ENCODE data around the gene FOXK2. TPM values are rescaled to one million over a fixed set of nuclear protein-coding genes. Genes with fewer than 3 reads are reported as not detected.
"Not testable (repeated sequence)": the region's sequence is repeated elsewhere in the genome, so short reads cannot be mapped to it uniquely, and the experiment has no call there.

The FOXK2 gene
- total RNA-seq, 4 donors from 2014 or later, result 40.4 to 76.7 (median 52.4) TPM

- TF ChIP-seq POLR2A (IDR thresholded peaks at IDR 0.05), result no peak
- TF ChIP-seq, protein P1, sequence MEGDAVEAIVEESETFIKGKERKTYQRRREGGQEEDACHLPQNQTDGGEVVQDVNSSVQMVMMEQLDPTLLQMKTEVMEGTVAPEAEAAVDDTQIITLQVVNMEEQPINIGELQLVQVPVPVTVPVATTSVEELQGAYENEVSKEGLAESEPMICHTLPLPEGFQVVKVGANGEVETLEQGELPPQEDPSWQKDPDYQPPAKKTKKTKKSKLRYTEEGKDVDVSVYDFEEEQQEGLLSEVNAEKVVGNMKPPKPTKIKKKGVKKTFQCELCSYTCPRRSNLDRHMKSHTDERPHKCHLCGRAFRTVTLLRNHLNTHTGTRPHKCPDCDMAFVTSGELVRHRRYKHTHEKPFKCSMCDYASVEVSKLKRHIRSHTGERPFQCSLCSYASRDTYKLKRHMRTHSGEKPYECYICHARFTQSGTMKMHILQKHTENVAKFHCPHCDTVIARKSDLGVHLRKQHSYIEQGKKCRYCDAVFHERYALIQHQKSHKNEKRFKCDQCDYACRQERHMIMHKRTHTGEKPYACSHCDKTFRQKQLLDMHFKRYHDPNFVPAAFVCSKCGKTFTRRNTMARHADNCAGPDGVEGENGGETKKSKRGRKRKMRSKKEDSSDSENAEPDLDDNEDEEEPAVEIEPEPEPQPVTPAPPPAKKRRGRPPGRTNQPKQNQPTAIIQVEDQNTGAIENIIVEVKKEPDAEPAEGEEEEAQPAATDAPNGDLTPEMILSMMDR (IDR thresholded peaks at IDR 0.05), result no peak
- intact Hi-C loops (cut with DNase I; ENCODE audit: low total_unique reads), result loop anchor here (5.0 kb wide), 1 partner anchor 207 kb away; no protein-coding TSS in a partner anchor
- WGBS, 2 donors, result 73 to 77% methylated on average over 11 of the region's 11 CpGs
- no peak overlapping the region for H3K4me3 ChIP-seq (ENCODE audit: low read depth, poor library complexity, severe bottlenecking)
- DNase-seq (ENCODE audit: low spot score in 2 of 2), result no peak
Observed at GRCh38 chr17:82559566-82560251, 40.2 kb downstream of the FOXK2 start.

- DNase-seq (ENCODE audit: low spot score in 2 of 2), result no peak
- 86 to 89% methylated on average over 15 of the region's 15 CpGs for WGBS, 2 donors
- no peak for TF ChIP-seq POLR2A (IDR thresholded peaks at IDR 0.05)
- TF ChIP-seq, protein P1 (IDR thresholded peaks at IDR 0.05), result no peak
- intact Hi-C loops (cut with DNase I; ENCODE audit: low total_unique reads), result no loop called here
- H3K4me3 ChIP-seq (ENCODE audit: low read depth, poor library complexity, severe bottlenecking), result no peak overlapping the region
Observed at GRCh38 chr17:82560252-82560642, 40.7 kb downstream of the FOXK2 start.

DNA sequence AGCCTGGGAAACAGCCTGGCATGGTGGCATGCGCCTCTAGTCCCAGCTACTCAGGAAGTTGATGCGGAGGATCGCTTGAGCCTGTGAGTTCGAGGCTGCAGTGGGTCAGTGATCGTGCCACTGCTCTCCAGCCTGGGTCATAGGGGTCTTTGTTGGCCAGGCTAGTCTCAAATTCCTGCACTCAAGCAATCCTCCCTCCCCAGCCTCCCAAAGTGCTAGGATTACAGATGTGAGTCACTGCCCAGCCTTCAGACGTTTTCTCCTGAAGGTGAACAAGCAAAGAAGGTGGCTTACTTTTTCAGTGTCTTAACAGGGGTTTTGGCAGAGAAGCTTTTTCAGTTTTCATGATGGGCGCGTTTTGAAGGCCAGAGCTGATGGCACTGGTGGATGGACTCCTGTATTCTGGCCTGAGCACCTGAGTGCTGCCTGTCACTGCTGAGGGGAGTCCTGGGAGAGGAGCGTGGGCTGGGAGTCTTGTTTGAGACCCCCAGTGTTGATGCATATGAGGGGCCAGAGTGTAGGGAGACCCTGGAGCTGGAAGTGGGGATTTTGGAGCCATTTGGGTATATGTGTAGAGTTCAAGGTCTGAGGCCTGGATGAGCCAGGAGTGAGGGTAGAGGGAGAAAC, 41.4 kb downstream of the FOXK2 start:
- DNase-seq (ENCODE audit: low spot score in 2 of 2), result no peak
- 74 to 81% methylated on average over 9 of the region's 9 CpGs for WGBS, 2 donors
- intact Hi-C loops (cut with DNase I; ENCODE audit: low total_unique reads), result no loop called here
- TF ChIP-seq POLR2A (IDR thresholded peaks at IDR 0.05), result no peak
- TF ChIP-seq, protein P1 (IDR thresholded peaks at IDR 0.05), result no peak
- no peak overlapping the region for H3K4me3 ChIP-seq (ENCODE audit: low read depth, poor library complexity, severe bottlenecking)

DNA sequence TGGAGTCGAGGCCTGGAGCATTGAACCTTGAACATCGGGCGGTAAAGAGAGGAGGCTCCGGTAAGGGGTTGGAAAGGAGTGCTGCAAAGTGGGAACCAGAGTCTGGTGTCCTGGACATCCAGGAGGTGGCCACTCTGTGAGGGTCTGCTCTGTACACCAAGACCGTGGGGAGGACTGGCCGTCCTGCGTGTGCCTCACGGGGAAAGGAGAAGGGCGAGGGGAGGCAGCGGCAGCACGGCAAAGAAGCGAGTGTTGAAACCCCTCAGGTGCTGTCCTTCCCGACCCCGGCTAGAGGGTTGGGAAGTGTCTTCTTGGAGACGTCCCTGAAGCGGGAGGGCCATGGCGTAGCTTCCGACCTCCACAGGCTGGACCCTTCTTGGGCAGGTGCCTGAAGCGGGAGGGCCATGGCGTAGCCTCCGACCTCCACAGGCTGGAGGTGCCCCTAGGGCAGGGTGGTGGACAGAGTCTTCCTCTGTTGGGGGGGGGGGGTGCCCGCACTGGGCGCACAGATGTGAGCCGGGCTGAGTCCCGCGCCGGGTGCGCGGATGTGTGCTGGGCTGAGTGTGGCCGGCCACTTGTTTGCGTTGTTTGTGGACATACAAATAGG, 42.0 kb downstream of the FOXK2 start:
- TF ChIP-seq, protein P1 (IDR thresholded peaks at IDR 0.05), result no peak
- TF ChIP-seq POLR2A (IDR thresholded peaks at IDR 0.05), result no peak
- 90 to 94% methylated on average over 27 to 31 of the region's 31 CpGs for WGBS, 2 donors
- H3K4me3 ChIP-seq (ENCODE audit: low read depth, poor library complexity, severe bottlenecking), result no peak overlapping the region
- intact Hi-C loops (cut with DNase I; ENCODE audit: low total_unique reads), result no loop called here
- no peak for DNase-seq (ENCODE audit: low spot score in 2 of 2)

DNA sequence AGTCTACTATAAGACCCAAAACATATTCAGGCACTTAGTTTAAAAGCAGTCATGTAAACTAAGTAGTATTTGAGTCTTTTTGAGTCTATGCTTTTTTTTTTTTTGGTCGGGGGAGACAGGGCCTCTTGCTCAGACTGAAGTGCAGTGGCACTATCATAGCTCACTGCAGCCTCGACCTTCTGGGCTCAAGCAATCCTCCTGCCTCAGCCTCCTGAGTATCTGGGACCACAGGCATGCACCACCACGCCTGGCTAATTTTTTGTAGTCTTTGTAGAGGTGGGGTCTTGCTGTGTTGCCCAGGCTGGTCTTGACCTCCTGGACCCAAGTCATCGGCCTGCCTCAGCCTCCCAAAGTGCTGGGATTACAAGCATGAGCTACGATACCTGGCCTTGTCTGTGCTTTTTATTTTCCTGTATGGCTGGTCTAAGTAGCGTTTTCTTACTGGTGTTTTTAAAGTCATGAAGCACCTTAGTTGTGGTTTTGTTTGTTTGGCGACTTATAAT, 43.2 kb downstream of the FOXK2 start:
- 84 to 92% methylated on average over 7 of the region's 7 CpGs for WGBS, 2 donors
- H3K4me3 ChIP-seq (ENCODE audit: low read depth, poor library complexity, severe bottlenecking); DNase-seq (ENCODE audit: low spot score in 2 of 2); intact Hi-C loops (cut with DNase I; ENCODE audit: low total_unique reads): not testable (repeated sequence)

- no peak for TF ChIP-seq POLR2A (IDR thresholded peaks at IDR 0.05)
- TF ChIP-seq, protein P1 (IDR thresholded peaks at IDR 0.05), result no peak
- 88 to 94% methylated on average over 9 of the region's 9 CpGs for WGBS, 2 donors
Observed at GRCh38 chr17:82563318-82563717, 43.8 kb downstream of the FOXK2 start.

GRCh38 chr17:82563745-82564144, 44.2 kb downstream of the FOXK2 start:
- DNase-seq (ENCODE audit: low spot score in 2 of 2); intact Hi-C loops (cut with DNase I; ENCODE audit: low total_unique reads); H3K4me3 ChIP-seq (ENCODE audit: low read depth, poor library complexity, severe bottlenecking): not testable (repeated sequence)
- WGBS, 2 donors, result 85 to 89% methylated on average over 4 of the region's 4 CpGs

More at GRCh38 chr17:82563318-82563717, 43.8 kb downstream of the FOXK2 start:
- intact Hi-C loops (cut with DNase I; ENCODE audit: low total_unique reads), result no loop called here
- no peak overlapping the region for H3K4me3 ChIP-seq (ENCODE audit: low read depth, poor library complexity, severe bottlenecking)
- DNase-seq (ENCODE audit: low spot score in 2 of 2), result peak in 1 of 2 donors; percentile 61
